ENCODE measurements around the gene PTPRN. TPM values are rescaled to one million over a fixed set of nuclear protein-coding genes. Genes with fewer than 3 reads are reported as not detected.
A peak's percentile ranks its signal among the peaks of the same experiment; 100 is the strongest.

PTPRN gene
- total and polyA plus RNA-seq, 2 of the 4 experiments (the other 2 are of a cell fraction), result 5.2 to 22.0 TPM

GRCh38 chr2:219249203-219249980 is 59.8 kb downstream of the PTPRN start:
- peaks cover 21% of the 10 kb centered on the region; the same call in 1 of the 2 replicates for H3K36me3 ChIP-seq (ENCODE audit: control insufficient read depth, insufficient read depth, low read length)
- dilution Hi-C loops (cut with HindIII; ENCODE audit: low sequenced_read_pairs, unreplicated experiment) (no loop called here), in situ Hi-C loops (cut with MboI; ENCODE audit: low sequenced_read_pairs) (no loop called here), intact Hi-C loops (cut with micrococcal nuclease) (no loop called here)
- no CpG with 5 or more reads among the region's 7 CpGs for WGBS, 2 experiments (ENCODE audit: extremely low coverage in 2 of 2, insufficient read length in 1 of 2)
- DNase-seq (peak; percentile 75), ATAC-seq (ENCODE audit: low read depth) (peak; percentile 55)
- peaks cover 48% of the 10 kb centered on the region for H3K9me1 ChIP-seq (ENCODE audit: insufficient read depth, low read length)
- peak overlapping the region; percentile 81 for H2AK5ac ChIP-seq (ENCODE audit: low read depth, low read length)
- H3K18ac ChIP-seq (ENCODE audit: low read depth, low read length), result peak overlapping the region; percentile 76
- POLR2A ChIA-PET (ENCODE audit: unreplicated experiment), result interaction anchor here (1.0 kb wide), 1 partner anchor 20 kb away, joined by 18 read pairs; the partner anchor contains the start of genes ANKZF1 and ATG9A
- CTCF ChIA-PET, result interaction anchor here (0.8 to 2.3 kb wide), 3 partner anchors 28 to 45 kb away, joined by 6 to 10 read pairs (median 8); no protein-coding TSS in a partner anchor
- H2BK20ac ChIP-seq (ENCODE audit: low read depth, low read length), result peak overlapping the region; percentile 54
- H3K23ac ChIP-seq (ENCODE audit: low read depth, low read length), result peak overlapping the region; percentile 79; the same call in 1 of the 2 replicates
- H2BK15ac ChIP-seq (ENCODE audit: low read depth, low read length), result peak overlapping the region; percentile 50; the same call in 2 of the 3 replicates
- peak overlapping the region; percentile 7 to 82 for H4K8ac ChIP-seq (ENCODE audit: low read depth in 2 of 2, low read length in 2 of 2)
- H3K27me3 ChIP-seq (ENCODE audit: control insufficient read depth, insufficient read depth, low read length), result peaks cover under 1% of the 10 kb centered on the region; the same call in 1 of the 2 replicates
- H3K4ac ChIP-seq (ENCODE audit: low read depth, low read length), result peak overlapping the region; percentile 87
- peak overlapping the region; percentile 20 for H3K9ac ChIP-seq (ENCODE audit: low read depth, low read length)
- peak overlapping the region; percentile 58 for H3K4me2 ChIP-seq (ENCODE audit: low read depth, low read length)
- peak overlapping the region; percentile 82 for H4K91ac ChIP-seq (ENCODE audit: insufficient read depth, low read depth, low read length)
- H3K4me1 ChIP-seq (ENCODE audit: control insufficient read depth, insufficient read depth, low read length), result peaks cover 44% of the 10 kb centered on the region
- 0 out of 2 replicates have a peak, but pooled peaks cover 8% of the 10 kb centered on the region for H4K20me1 ChIP-seq (ENCODE audit: insufficient read depth, low read length)
- H3K4me3 ChIP-seq (ENCODE audit: insufficient read depth, low read depth, low read length), result no peak overlapping the region
- H4K5ac ChIP-seq (ENCODE audit: low read depth, low read length), result peak overlapping the region; percentile 82
- peak overlapping the region; percentile 72 for H3K27ac ChIP-seq (ENCODE audit: insufficient read depth, low read length)
- peaks cover 23 to 46% of the 10 kb centered on the region in 2 experiments for H3K79me1 ChIP-seq (ENCODE audit: low read depth in 1 of 2, low read length in 2 of 2)
- no TSS peak for BruUV-seq (replicated peaks)
- peak overlapping the region; percentile 70 for H2BK120ac ChIP-seq (ENCODE audit: low read depth, low read length)
- H3K14ac ChIP-seq (replicated peaks; ENCODE audit: low read depth, low read length), result peak overlapping the region; percentile 90
- peak overlapping the region; percentile 76 for H3K56ac ChIP-seq (ENCODE audit: extremely low read depth, insufficient read depth, low read length)
- peak overlapping the region; percentile 81 for H2AFZ ChIP-seq (replicated peaks; ENCODE audit: low read length, poor library complexity)
- H2AK9ac ChIP-seq (replicated peaks; ENCODE audit: low read depth, low read length, poor library complexity), result peak overlapping the region; percentile 99
- H2BK5ac ChIP-seq (ENCODE audit: low read depth, low read length, poor library complexity, severe bottlenecking), result peak overlapping the region; percentile 90
- H3K9me3 ChIP-seq (ENCODE audit: control insufficient read depth, insufficient read depth, low read length), result no peaks in the 10 kb centered on the region
- TF ChIP-seq USF2 (IDR thresholded peaks at IDR 0.05; ENCODE audit: low read depth, low read length) (no peak), RFX5 (IDR thresholded peaks at IDR 0.05; ENCODE audit: low read depth, low read length) (no peak), RAD21 (IDR thresholded peaks at IDR 0.05; ENCODE audit: low read length) (no peak), POLR2A (IDR thresholded peaks at IDR 0.05; ENCODE audit: low read depth, low read length) (peak; percentile 4; the same call in 1 of the 2 replicates), MAFK (IDR thresholded peaks at IDR 0.05; ENCODE audit: low read depth, low read length) (no peak), CTCF (conservative IDR thresholded peaks at IDR 0.05; ENCODE audit: low read depth, low read length) (no peak), CHD1 (IDR thresholded peaks at IDR 0.05; ENCODE audit: low read depth, low read length) (no peak), CEBPB (IDR thresholded peaks at IDR 0.05; ENCODE audit: low read depth, low read length) (no peak), MAZ (IDR thresholded peaks at IDR 0.05; ENCODE audit: borderline replicate concordance, low read depth, low read length) (peak; percentile 15; the same call in 1 of the 2 replicates), SMC3 (IDR thresholded peaks at IDR 0.05; ENCODE audit: low read depth, low read length) (no peak), NFE2L2 (IDR thresholded peaks at IDR 0.05; ENCODE audit: low read depth, low read length) (no peak), RCOR1 (IDR thresholded peaks at IDR 0.05; ENCODE audit: insufficient replicate concordance, low read length) (peak; percentile 11), FOS (IDR thresholded peaks at IDR 0.05; ENCODE audit: low read depth, low read length) (no peak), BHLHE40 (IDR thresholded peaks at IDR 0.05; ENCODE audit: low read depth, low read length) (no peak), MXI1 (IDR thresholded peaks at IDR 0.05; ENCODE audit: borderline replicate concordance, low read depth, low read length) (no peak)
